ENCODE results near the gene EMILIN2.

DNA sequence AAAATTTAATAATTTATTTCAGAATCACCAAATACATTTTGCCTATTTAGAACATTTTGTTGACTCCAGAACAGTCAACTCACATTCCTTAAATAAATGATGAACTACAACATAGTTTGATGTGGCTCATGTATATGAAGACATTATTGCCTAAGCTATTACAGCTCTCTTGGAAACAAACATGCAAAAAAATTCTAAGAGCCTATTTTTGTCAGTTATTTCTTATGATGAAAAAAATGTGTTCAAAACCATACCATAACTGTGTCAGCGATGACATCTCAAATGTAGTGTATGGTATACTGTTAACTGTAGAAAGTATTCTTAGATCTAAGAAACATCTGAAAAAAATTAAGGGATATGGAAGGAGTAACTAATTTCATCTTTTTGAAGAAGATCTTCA lies 6.3 kb upstream of the EMILIN2 start:
- no peak for TF ChIP-seq POLR2A (IDR thresholded peaks at IDR 0.05; ENCODE audit: low read length)
- no peak for TF ChIP-seq GATA1 (IDR thresholded peaks at IDR 0.05; ENCODE audit: low read depth, low read length)
